ENCODE data around the gene PILRA.
"Not testable (repeated sequence)": the region's sequence is repeated elsewhere in the genome, so short reads cannot be mapped to it uniquely, and the experiment has no call there.

PILRA gene

DNA sequence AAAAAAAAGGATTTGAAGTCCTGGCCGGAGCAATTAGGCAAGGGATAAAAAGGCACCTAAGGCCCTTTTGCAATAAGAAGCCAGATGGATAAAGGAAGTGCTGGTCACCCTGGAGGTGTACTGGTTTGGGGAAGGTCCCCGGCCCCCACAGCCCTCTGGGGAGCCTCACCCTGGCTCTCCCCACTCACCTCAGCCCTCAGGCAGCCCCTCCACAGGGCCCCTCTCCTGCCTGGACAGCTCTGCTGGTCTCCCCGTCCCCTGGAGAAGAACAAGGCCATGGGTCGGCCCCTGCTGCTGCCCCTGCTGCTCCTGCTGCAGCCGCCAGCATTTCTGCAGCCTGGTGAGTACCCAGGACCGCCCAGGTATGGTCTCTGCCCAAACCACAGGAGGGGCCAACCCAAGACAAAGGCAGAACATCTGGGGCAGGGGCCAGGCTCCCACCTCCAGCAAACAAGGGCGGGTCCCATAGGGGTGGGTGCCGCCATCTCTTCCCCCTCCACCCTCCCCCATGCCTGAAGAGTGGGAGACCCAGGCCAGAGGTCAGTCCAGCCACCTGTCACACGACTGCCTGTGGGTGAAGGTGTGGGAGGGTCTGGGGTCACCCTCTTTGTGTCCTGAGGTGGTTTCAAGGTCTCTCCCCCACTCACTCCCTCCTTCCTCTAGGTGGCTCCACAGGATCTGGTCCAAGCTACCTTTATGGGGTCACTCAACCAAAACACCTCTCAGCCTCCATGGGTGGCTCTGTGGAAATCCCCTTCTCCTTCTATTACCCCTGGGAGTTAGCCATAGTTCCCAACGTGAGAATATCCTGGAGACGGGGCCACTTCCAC lies 15.0 kb upstream of the PILRA start, which contains the start of gene PILRB:
PILRB (plus strand) TSS at position 91 of the 830 bp plus-strand sequence; CDS start at position 277, 186 bp downstream.
- no peak for DNase-seq

- DNase-seq, result no peak
These were observed 14.5 kb upstream of the PILRA start for GRCh38 chr7:100358857-100359212.

GRCh38 chr7:100360135-100360854 lies 13.0 kb upstream of the PILRA start:
- no peak for DNase-seq

DNA sequence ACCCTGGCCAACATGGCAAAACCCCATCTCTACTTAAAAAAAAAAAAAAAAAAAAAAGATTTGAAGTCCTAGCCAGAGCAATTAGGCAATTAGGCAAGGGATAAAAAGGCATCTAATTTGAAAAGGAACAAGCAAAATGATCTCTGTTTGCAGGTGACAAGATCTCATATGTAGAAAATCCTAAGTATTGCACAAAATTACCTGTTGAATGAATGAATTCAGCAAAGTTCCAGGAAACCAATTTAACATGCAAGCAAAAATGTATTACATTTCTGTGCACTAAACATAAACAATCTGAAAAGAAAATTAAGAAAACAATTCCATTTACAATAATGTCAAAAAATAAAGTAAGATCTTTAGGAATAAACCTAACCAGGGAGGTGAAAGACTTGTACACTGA lies 10.2 kb upstream of the PILRA start:
- DNase-seq, result no peak

DNA sequence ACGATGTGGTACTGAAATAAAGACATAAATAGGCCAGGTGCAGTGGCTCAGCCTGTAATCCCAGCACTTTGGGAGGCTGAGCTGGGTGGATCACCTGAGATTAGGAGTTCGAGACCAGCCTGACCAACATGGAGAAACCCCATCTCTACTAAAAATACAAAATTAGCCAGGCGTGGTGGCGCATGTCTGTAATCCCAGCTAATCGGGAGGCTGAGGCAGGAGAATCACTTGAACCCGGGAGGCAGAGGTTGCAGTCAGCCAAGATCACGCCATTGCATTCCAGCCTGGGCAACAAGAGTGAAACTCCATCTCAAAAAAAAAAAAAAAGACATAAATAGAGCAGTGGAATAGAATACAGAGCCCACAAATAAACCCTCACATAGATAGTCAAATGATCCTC lies 9.5 kb upstream of the PILRA start:
- DNase-seq, result not testable (repeated sequence)

- no peak for DNase-seq
These were observed 8.8 kb upstream of the PILRA start for GRCh38 chr7:100364480-100364879.

GRCh38 chr7:100365998-100366367 lies 7.3 kb upstream of the PILRA start:
- DNase-seq, result not testable (repeated sequence)

DNA sequence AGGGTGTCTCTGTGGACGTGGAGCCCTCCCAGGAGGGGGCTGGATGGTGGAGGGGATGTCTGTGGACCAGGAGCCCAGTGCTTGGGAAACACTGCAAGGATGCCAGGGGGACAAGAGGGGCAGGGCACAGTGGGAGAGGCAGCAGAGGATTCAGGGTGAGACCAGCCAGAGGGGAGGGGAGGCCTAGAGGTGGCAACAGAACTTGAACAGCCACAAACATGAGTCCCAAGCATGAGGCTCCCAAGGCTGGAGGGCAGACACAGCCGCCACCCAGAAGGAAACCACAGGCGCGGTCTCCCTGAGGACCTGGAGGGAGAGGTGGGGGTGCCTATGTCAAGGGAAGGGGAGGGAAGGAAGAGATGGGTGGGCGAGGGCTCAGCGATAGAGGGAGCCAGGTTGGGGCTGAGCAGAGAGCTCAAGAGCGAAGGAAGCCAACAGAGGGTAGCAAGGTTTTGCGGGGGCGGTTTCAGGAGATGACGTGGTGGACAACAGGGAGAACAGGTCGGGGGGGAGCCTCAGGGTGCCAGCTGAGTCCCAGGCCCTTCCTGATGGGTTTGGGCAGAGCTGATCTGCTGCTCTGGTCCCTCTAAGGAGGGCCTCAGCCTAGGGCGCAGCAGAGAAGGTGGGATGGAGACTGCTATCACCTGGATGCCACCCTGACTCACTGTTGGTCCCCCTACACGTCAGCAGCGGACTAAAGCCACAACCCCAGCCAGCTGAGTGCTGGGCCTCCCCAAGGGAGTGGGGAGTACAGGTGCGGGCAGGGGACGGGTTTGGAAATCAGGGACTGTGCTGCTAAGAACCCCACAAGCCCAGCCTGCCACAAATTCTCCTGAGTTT lies 6.7 kb upstream of the PILRA start:
- DNase-seq, result no peak

GRCh38 chr7:100367251-100367620 lies 6.1 kb upstream of the PILRA start:
- no peak for DNase-seq

DNA sequence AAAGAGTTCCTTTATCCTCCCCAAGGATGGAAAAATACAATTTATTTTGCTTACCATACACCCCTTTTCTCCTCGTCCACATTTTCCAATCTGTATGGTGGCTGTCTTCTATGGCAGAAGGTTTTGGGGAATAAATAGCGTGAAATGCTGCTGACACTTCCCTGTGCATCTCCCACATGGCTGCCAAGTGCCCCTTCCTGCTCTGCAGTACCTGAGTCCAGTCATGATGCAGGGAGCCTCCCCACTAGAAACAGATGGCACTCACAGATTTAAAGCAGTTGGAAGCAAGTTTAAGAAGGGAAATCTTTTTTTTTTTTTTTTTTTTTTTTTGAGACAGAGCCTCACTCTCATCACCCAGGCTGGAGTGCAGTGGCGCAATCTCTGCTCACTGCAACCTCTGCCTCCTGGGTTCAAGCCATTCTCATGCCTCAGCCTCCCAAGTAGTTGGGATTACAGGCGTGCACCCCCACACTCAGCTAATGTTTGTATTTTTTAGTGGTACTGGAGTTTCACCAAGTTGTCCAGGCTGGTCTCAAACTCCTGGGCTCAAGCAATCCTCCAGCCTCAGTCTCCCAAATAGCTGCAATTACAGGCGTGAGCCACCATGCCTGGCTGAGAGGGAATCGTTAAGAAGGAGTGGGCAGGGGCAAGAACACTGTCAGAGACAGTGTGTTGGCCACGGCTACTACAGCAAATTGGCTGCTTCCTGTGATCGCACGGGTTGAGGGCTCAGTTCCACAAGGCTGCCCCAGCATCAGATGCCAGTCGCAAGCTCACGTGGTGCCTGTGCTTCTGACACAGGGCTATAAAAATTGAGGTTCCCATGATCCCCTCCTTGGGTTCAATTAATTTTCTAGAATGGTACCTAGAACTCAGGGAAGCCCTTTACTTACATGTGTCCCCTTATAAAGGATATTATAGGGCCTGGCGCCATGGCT lies 5.3 kb upstream of the PILRA start:
- no peak for DNase-seq

GRCh38 chr7:100369105-100369504 lies 4.2 kb upstream of the PILRA start:
- no peak for DNase-seq

GRCh38 chr7:100370303-100370702 lies 3.0 kb upstream of the PILRA start:
- no peak for DNase-seq

DNA sequence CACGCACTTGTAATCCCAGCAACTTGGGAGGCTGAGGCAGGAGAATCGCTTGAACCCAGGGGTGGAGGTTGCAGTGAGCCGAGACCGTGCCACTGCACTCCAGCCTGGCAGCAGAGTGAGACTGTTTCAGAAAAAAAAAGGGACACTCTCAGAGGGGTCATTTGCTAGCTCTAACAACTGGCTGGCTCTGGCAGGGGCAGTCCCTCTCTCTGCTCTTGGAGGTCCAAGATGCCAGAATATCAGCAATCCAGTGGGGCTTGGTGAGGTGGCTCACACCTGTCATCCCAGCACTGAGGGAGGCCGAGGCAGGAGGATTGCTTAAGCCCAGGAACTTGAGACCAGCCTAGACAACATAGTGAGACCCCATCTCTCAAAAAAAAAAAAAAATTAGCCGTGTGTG lies 2.5 kb upstream of the PILRA start:
- DNase-seq, result no peak

DNA sequence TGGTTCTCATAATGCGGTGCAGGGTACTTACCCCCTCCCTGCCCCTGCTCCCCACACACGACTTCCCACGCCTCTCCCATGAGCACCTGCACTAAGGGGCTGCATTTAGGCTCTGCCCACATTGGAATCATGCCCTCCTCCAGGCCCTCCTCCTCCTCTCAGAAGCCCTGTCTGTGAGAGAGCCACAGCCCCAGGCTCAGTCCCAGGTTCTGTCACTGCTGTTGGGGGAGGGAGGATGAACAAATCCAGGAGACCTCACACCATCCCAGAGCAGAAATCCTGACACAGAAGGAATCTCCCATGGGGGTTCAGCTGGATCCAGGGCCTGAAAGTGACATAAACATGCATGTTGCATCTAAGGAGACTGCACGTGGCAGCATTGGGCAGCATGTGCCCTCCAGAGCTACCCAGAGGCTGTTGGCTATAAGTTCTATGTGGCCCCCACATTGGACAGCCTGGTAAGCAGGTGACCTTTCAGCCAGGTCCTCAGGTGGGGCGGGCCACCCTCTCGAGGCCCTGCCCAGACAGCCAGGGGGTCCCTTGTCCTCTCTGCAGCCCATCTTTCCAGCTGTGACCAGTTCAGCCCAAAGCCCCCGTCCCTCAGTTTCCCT lies 1.6 kb upstream of the PILRA start:
- no peak for DNase-seq

- DNase-seq, result no peak
These were observed 1.0 kb upstream of the PILRA start for GRCh38 chr7:100372256-100372655.

- DNase-seq, result no peak
These were observed 593 bp upstream of the PILRA start for GRCh38 chr7:100372694-100373093.

DNA sequence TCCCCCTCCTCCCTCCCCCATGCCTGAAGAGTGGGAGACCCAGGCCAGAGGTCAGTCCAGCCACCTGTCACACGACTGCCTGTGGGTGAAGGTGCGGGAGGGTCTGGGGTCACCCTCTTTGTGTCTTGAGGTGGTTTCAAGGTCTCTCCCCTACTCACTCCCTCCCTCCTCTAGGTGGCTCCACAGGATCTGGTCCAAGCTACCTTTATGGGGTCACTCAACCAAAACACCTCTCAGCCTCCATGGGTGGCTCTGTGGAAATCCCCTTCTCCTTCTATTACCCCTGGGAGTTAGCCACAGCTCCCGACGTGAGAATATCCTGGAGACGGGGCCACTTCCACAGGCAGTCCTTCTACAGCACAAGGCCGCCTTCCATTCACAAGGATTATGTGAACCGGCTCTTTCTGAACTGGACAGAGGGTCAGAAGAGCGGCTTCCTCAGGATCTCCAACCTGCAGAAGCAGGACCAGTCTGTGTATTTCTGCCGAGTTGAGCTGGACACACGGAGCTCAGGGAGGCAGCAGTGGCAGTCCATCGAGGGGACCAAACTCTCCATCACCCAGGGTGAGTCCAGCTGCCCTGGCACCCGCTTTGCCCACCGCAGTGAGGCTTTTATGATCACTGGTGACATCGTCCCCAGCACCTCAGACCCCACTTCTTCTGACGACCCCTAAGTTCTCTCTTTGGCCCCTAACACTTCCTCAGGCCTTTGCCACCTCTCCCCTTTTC lies 747 bp downstream of the PILRA start:
- DNase-seq, result not testable (repeated sequence)

- DNase-seq, result no peak
These were observed 1.3 kb downstream of the PILRA start for GRCh38 chr7:100374601-100375000.

DNA sequence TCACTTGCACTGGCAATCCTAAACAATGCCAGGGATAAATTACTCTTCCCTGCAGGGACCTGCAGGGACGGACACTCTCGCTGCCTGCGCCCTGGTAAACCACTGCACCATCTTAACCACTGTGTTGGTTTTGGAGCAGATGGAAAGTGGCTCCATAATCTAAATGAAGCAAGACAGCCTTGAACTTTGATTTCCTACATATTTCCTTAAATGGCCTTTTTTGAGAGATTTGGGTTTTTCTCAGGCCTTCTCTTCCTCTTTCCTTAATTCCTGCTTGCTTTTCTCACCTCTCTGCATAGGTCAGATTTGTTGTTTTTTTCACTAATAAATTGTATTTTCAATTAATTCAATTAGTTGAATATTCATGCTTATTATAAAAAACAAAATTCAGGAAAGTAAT lies 2.8 kb downstream of the PILRA start:
- no peak for DNase-seq

DNA sequence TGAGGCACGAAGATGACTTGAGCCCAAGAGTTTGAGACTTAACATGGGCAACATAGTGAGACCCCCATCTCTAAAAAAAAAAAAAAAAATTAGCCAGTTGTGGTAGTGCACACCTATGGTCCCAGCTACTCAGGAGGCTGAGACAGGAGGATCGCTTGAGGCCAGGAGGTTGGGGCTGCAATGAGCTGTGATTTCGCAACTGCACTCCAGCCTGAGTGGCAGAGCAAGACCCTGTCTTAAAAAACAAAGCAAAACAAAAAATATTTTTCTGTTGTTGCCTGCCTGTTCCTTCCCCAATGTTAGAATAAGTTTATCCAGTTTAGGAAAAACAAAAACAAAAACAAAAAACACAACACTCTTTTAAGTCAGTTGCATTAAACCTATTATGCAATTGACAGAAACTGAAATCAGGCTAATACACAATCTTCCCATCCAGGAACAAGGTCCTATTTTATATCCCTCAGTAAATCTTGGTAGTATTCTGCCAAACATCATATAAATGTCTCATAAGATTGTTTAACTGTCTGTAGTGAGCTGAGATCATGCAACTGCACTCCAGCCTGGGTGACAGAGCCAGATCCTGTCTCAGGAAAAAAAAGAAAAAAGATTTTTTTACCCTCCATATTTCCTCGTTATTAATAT lies 4.9 kb downstream of the PILRA start:
- no peak for DNase-seq

- DNase-seq, result no peak
These were observed 6.9 kb downstream of the PILRA start for GRCh38 chr7:100380196-100380595.
